Osteoblast (primary cell): ENCODE data around the gene KRTAP4-16. TPM values are rescaled to one million over a fixed set of nuclear protein-coding genes. Genes with fewer than 3 reads are reported as not detected.
"Not testable (repeated sequence)": the region's sequence is repeated elsewhere in the genome, so short reads cannot be mapped to it uniquely, and the experiment has no call there.

Experiments
- DNase-seq: peaks from one replicate; pipeline ENCODE4 v3.0.0; 2011; ENCODE audit warnings: low spot score, mixed read lengths; ENCODE audit not compliant: insufficient read length; ENCODE audit errors: missing footprints
- H2AFZ ChIP-seq: 2 replicates; pipeline ENCODE4 v1.6.0; 2011; ENCODE audit warnings: mild to moderate bottlenecking, low read length
- H3K27ac ChIP-seq: 2 replicates; pipeline ENCODE4 v1.5.1; 2011; ENCODE audit warnings: mild to moderate bottlenecking, low read depth, low read length, moderate library complexity
- H3K27me3 ChIP-seq: 2 replicates; pipeline ENCODE4 v1.6.0; 2012; ENCODE audit warnings: mild to moderate bottlenecking, control low read depth, inconsistent platforms, low read length, moderate library complexity; ENCODE audit not compliant: insufficient read depth
- H3K36me3 ChIP-seq: 2 replicates; pipeline ENCODE4 v1.5.1; 2011; ENCODE audit warnings: mild to moderate bottlenecking, low read length, control low read depth, moderate library complexity; ENCODE audit not compliant: insufficient read depth
- H3K4me1 ChIP-seq: 2 replicates; pipeline ENCODE4 v1.5.1; 2011; ENCODE audit warnings: mild to moderate bottlenecking, low read length, control low read depth, moderate library complexity; ENCODE audit not compliant: insufficient read depth
- H3K4me2 ChIP-seq: 2 replicates; pipeline ENCODE4 v1.6.0; 2011; ENCODE audit warnings: mild to moderate bottlenecking, low read length; ENCODE audit not compliant: insufficient read depth
- H3K4me3 ChIP-seq: fragments of 200-600 bp; sonication (generic); 3 replicates; pipeline ENCODE4 v1.5.1; 2012; ENCODE audit warnings: mild to moderate bottlenecking, low read length, inconsistent platforms; ENCODE audit not compliant: insufficient read depth
- H3K79me2 ChIP-seq: 2 replicates; pipeline ENCODE4 v1.6.0; 2012; ENCODE audit warnings: mild to moderate bottlenecking, low read length, control low read depth, inconsistent platforms; ENCODE audit not compliant: insufficient read depth
- H3K9me3 ChIP-seq: 2 replicates; pipeline ENCODE4 v1.5.1; 2011; ENCODE audit warnings: low read depth, low read length, control low read depth
- H4K20me1 ChIP-seq: 2 replicates; pipeline ENCODE4 v1.6.0; 2012; ENCODE audit warnings: mild to moderate bottlenecking, low read length, control low read depth; ENCODE audit not compliant: insufficient read depth
- CTCF ChIP-seq: IDR thresholded peaks from 2 replicates; pipeline ENCODE4 v1.5.1; 2011; ENCODE audit warnings: mild to moderate bottlenecking, low read depth, low read length, moderate library complexity; ENCODE audit errors: extremely low read depth
- total RNA-seq: library from RNA; depleted of rRNA; stranded (reverse); fragments of >200 nt; gene quantifications from 2 replicates; pipeline ENCODE4 v1.2.3, GENCODE V29; 2012

KRTAP4-16 gene
- not detected in 2 replicates for total RNA-seq

DNA sequence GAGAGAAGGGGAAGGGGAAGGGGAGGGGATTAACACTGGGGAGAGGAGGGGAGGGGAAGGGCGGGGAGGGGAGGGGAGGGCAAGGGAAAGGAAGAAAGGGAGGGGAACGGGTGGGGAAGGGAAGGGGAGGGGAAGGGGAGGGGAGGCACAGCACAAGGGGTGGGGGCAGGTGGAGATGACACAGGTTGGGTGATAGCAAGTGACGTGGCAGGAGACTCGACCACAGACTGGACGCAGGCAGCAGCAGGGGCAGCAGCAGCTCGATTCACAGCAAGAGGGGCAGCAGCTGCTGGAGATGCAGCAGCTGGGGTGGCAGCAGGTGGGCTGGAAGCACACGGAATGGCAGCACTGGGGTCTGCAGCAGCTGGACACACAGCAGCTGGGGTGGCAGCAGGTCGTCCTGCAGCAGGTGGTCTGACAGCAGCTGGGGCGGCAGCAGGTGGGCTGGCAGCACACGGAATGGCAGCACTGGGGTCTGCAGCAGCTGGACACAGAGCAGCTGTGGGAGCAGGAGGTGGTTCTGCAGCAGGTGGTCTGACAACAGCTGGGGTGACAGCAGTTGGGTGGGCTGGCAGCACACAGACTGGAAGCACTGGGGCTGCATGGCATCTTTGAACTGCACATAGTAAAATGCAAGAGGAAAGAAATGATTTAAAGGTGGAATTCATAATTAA, at the start of gene KRTAP4-16:
KRTAP4-16 (minus strand) TSS at position 624 of the 674 bp plus-strand sequence; CDS start at position 624, 0 bp downstream.
- Histone ChIP-seq H3K4me2 (no peak within 1 kb of the TSS), H3K79me2 (no peaks in the 10 kb centered on the region), H3K9me3 (no peaks in the 10 kb centered on the region), H3K27ac (peak within 1 kb of the TSS; percentile 42), H3K4me3 (no peak within 1 kb of the TSS), H4K20me1 (no peaks in the 10 kb centered on the region), H3K27me3 (no peaks in the 10 kb centered on the region), H3K36me3 (no peaks in the 10 kb centered on the region), H3K4me1 (peaks cover 35% of the 10 kb centered on the region), H2AFZ (peak within 1 kb of the TSS; percentile 27)
- no peak for TF ChIP-seq CTCF
- DNase-seq, result no peak

DNA sequence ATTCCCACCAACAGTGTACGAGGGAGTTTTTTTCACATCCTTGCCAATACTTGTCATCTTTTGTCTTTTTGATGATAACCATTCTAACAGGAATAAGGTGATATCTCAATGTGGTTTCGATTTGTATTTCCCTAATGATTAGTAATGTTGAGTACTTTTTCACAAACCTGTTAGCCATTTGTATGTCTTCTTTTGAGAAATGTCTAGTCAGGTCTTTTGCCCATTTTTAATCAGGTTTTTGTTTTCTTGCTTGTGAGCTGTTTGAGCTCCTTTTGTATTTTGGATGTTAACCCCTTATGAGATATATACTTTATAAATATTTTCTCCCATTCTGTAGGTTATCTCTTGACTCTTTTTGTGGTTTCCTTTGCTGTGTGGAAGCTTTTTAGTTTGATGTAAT, 49.5 kb upstream of the KRTAP4-16 start:
- no peaks in the 10 kb centered on the region for H4K20me1 ChIP-seq
- TF ChIP-seq CTCF, result no peak
- H3K4me2 ChIP-seq, result no peak overlapping the region
- H3K9me3 ChIP-seq, result no peaks in the 10 kb centered on the region
- H3K27ac ChIP-seq, result no peak overlapping the region
- no peaks in the 10 kb centered on the region for H3K36me3 ChIP-seq
- H3K27me3 ChIP-seq, result no peaks in the 10 kb centered on the region
- no peaks in the 10 kb centered on the region for H3K79me2 ChIP-seq
- no peak for DNase-seq
- H2AFZ ChIP-seq, result no peak overlapping the region
- H3K4me3 ChIP-seq, result no peak overlapping the region
- no peaks in the 10 kb centered on the region for H3K4me1 ChIP-seq

- Histone ChIP-seq H3K4me1 (no peaks in the 10 kb centered on the region), H3K9me3 (no peaks in the 10 kb centered on the region), H3K27me3 (no peaks in the 10 kb centered on the region), H3K27ac (no peak overlapping the region), H4K20me1 (no peaks in the 10 kb centered on the region), H3K4me3 (no peak overlapping the region), H3K79me2 (no peaks in the 10 kb centered on the region), H2AFZ (no peak overlapping the region), H3K4me2 (no peak overlapping the region), H3K36me3 (no peaks in the 10 kb centered on the region)
- no peak for DNase-seq
- no peak for TF ChIP-seq CTCF
These were observed 48.0 kb upstream of the KRTAP4-16 start for GRCh38 chr17:41150026-41150425.

DNA sequence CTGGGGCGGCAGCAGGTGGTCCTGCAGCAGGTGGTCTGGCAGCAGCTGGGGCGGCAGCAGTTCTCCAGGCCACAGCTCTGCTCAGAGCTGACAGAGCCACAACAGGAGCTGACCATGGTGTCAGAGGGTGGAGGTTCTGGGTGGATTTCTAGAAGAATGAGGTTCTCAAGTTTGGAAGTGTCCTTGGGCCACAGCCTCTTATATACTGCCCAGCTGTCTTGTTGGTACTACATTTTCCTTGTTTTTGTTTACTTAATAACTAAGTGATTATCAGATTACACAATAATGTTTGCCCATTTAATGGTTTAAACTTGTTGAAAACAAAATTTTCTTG, 47.6 kb upstream of the KRTAP4-16 start, which contains the start of gene KRTAP4-5:
KRTAP4-5 (minus strand) TSS at position 174 of the 334 bp plus-strand sequence; CDS start at position 116, 58 bp downstream.
- Histone ChIP-seq H3K9me3 (no peaks in the 10 kb centered on the region), H4K20me1 (no peaks in the 10 kb centered on the region), H3K4me2 (no peak within 1 kb of the TSS), H3K4me3 (no peak within 1 kb of the TSS), H3K36me3 (no peaks in the 10 kb centered on the region), H2AFZ (no peak within 1 kb of the TSS), H3K27me3 (no peaks in the 10 kb centered on the region), H3K27ac (no peak within 1 kb of the TSS), H3K79me2 (no peaks in the 10 kb centered on the region), H3K4me1 (no peaks in the 10 kb centered on the region)
- no peak for TF ChIP-seq CTCF
- DNase-seq, result no peak

DNA sequence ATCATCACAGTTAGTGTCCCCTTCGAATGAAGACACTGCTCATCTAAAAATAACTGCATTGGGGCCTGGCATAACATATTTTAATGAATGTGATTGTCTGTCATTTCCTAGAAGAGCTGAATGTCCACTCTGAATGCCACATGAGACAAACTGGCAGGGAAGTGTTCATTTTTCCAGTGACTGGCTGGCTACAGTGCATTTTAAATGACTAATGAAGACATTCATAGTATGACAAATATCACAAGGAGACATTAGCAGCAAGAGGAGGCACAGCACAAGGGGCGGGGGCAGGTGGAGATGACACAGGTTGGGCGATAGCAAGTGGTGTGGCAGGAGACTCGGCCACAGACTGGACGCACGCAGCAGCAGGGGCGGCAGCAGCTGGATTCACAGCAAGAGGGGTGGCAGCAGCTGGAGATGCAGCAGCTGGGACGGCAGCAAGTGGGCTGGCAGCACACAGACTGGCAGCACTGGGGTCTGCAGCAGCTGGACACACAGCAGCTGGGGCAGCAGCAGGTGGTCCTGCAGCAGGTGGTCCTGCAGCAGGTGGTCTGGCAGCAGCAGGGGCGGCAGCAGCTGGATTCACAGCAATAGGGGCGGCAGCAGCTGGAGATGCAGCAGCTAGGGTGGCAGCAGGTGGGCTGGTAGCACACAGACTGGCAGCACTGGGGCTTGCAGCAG, 47.1 kb upstream of the KRTAP4-16 start:
- not testable (repeated sequence) for H3K4me1 ChIP-seq, H3K9me3 ChIP-seq, DNase-seq, H3K4me2 ChIP-seq, H3K79me2 ChIP-seq, H3K27ac ChIP-seq, H4K20me1 ChIP-seq, H3K27me3 ChIP-seq, H3K4me3 ChIP-seq, H3K36me3 ChIP-seq, H2AFZ ChIP-seq
